GM19438 (cell line): ENCODE results near the gene PCDHA1.

ENCODE experiments used
- ATAC-seq: cut with Tn5 transposase; IDR thresholded peaks from one replicate; pipeline ENCODE4 v1.9.1; 2021; ENCODE audit warnings: low read depth; ENCODE audit not compliant: unreplicated experiment

Gene PCDHA1

DNA sequence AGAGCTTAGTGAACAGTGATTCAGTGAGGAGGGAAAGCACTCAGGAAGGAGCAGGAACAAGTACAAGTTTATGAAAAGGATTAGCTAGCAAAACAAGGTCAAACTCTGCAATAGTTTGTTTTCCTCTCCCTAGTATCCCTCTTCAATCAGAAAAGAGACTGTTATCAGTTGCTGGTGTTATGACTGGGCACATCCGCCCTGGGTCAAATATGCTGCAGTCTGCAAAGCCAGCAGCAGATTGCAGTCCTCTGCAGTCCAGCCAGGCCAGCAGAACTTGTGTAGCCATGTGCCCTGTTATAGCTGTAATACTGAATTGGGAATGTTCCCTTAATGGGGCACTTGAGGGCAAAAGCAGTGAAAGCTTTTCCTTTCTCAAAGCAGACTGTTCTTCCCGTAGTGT is 192.3 kb downstream of the PCDHA1 start:
- no peak for ATAC-seq

DNA sequence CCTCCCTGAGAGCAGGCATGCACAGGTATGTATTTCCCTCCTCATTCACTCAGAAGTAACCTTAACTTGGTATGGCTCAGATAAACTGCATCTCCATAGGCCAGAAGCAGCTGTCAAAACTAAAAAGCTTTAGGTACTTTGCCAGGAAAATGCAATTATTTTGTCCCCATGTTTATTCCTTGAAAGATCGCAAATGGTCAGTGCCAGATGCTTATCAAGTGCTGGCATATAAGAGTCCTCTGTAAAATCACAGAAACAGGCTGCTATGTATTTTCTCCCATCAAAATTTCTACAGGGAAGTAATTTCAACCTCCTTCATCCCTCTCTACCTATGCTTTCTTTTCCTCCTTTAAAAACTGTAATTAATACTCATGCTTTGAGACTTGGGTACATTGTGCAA is 193.0 kb downstream of the PCDHA1 start:
- ATAC-seq = no peak

DNA sequence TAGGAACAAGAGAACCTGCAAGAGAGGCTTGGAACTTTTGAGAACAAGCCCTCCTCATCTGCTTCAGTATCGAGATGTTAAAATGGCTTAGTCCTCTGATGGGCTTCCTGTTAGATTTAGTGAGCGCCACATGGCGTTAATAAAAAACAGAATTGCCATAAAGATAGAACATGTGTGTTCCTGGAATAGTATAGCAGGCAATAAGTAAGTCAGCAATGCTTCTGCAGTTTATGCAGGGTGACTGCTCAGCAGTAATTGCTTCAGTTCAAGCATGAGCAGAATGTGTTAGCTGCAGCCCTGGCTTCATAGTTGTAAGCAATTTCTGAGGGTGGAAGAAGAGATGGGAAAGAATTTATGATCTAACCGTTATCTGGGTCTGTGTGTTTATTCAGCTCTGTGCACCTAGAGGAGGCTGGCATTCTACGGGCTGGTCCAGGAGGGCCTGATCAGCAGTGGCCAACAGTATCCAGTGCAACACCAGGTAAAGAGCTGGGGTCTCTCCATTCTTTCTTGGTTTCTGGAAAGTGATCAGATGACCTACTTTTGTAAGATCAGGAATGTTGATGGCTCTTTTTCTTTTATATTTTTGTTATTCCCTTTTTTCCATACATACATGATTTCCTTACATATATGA is 196.3 kb downstream of the PCDHA1 start:
- no peak for ATAC-seq

DNA sequence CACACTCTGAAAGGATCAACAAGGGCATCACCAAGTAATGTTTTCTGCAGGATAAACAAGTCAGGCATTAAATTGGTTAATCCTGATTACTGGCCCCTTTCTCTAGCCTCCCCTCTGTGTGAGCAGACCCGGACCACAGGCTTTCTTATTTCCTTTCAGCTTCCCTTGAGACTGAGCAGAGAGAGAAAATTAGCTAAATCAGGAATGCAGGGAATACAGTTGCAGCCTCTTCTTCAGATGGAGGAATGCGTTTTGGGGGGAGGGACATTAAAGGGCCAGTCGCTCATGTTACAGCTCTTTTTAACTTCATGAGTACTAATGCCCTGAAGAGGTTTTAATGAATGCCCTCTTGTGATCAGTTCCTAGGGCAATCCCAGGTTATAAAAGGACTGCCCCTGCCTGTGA is 200.2 kb downstream of the PCDHA1 start:
- ATAC-seq = no peak

DNA sequence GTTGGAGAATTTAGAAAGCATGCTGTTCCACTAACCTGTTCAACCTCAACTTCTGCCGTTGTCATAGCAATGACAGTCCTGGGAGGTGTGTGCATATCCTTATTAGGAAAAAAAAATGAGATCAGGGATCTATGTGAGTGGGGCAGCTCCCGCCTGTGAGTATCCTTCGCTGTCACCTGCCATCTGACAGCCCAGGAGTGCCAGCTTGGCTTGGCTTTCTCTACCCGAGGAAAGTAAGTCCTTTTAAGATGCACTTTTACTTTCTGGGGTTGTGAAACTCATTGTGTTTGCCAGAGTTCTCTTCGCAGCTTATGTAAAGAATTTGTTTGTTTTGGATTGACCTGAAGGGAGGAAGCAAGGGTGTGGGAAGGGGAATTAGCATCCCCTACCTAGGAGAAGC is 202.2 kb downstream of the PCDHA1 start:
- ATAC-seq = no peak

DNA sequence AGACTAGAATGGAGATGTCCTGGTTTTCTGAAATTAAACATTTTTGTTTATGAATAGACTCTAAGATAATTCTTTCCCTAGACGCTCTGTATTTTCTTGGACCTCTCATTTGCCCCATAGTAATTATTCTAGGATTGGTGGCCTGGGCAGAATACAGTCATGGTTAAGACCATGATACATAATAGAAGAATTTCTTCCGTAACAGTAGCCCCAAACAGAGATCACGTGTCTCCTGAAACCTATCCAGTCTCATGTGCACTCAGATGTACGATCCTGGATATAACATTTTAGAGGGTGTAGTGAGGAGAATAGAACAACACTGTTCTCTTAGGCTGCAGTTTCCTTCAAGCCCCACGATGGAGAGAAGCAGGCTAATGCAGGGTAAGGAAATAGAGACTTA is 202.7 kb downstream of the PCDHA1 start:
- ATAC-seq = no peak

DNA sequence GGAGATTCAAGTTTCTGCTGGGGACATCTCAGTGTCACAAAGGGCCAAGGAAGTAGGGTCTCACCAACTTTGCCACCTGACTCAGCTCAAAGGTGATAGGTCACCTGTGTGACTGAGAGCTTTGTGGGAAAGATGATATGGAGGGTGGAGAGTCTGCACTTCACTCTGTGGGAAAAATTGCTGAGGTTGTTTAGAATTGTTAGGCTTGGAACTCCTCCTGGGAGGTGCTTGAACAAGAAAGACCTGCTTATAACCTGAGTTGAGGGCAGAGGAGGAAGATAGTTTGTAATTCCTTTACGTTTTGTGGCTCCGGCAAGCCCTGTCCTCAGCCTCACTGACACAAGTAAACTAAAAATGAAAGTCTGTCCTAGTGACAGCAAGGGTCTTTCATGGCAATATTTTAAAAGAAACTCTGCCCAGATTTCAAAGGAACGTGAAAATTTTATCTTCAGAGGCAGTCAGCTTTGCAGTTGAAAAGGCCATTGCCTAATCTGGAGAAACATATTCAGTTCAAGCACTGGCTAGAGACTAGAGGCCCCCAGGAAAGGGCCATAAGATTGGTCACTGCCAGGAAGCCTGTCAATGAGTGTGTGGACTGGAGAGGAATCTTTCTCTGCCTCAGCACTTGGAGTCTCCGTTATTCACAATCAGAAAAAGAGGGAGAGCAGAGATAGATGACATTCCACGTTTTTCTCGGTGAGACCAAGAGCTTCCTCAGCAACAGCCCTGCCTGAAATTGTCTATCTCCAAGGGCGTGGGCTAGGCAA is 203.5 kb downstream of the PCDHA1 start:
- ATAC-seq = no peak

DNA sequence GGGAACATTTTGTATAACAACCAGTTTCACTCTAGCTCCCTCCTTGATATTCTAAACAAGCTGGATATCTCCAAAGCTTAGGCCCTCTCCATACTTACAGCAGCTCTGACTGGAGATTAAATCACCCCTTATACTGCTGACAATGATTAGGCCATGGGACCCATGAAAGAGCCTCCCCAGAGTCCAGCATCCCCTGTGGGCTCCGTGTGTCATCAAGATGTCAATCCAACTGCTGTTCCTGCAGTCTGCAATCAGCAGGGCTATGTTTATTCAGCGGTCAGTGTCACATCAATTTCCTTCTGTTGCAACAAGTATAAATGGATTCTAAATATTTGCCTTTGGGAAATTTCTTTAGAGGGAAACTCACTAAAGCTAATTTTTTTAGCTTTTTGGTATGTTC is 206.9 kb downstream of the PCDHA1 start:
- ATAC-seq = no peak

DNA sequence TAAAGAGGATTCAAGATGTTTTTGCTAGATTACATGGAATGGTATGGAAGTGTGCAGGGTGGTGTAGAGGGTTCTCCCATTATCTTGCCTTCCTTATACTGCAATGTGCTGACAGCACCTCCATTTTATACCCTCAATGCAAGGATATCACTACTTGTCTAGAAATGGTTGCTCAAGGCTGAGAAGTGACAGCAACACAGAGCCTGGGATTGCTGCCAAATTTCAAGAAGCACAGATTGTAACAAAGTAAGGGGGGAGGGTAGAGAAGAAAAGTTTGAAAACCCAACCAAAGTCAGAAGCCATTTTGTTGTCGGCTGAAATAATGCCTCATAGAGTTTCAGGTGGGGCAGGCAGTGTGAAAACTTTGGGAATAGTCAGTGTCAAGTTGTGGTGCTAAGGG is 210.1 kb downstream of the PCDHA1 start:
- no peak for ATAC-seq

DNA sequence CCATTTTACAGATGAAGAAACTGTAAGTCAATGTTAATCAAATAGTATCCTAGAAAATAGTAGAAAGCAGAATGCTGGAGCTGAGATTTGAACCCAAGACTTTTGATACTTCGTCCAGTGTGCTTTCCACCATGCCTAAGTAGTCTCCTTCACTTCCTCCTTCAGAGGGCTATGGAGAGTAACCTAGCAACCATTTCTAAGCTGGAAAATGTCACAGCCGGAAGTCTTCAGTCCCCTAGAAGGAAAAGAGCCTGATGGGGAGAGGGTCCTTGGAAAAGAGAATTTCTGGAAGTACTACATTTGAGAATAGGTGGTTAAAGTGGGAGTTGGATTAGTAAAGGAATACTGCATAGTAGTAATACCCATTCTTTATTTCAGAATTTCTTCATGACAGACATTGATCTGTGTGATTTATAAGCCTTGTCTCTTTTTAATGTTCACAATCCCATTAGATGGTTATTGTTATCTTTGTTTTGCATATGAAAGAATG is 213.0 kb downstream of the PCDHA1 start:
- no peak for ATAC-seq

DNA sequence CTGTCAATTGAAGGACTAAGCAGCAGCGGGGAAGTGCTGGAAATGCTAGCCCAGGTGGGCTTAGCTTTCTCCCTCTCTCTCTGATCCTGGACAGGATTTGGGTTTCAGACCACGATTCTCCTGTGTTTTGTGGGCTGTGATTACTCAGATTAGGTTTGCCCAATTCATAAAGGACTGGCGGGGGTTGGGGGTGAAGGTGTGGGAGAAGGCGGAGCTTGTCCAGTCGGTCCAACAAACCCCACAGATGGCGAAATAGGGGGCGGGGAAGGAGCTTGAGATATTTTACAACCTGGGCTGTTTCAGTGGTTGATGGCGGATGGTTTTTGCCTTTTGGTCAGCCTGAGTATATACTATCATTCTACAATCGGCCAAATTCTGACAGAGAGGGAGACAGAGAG is 215.5 kb downstream of the PCDHA1 start:
- no peak for ATAC-seq

DNA sequence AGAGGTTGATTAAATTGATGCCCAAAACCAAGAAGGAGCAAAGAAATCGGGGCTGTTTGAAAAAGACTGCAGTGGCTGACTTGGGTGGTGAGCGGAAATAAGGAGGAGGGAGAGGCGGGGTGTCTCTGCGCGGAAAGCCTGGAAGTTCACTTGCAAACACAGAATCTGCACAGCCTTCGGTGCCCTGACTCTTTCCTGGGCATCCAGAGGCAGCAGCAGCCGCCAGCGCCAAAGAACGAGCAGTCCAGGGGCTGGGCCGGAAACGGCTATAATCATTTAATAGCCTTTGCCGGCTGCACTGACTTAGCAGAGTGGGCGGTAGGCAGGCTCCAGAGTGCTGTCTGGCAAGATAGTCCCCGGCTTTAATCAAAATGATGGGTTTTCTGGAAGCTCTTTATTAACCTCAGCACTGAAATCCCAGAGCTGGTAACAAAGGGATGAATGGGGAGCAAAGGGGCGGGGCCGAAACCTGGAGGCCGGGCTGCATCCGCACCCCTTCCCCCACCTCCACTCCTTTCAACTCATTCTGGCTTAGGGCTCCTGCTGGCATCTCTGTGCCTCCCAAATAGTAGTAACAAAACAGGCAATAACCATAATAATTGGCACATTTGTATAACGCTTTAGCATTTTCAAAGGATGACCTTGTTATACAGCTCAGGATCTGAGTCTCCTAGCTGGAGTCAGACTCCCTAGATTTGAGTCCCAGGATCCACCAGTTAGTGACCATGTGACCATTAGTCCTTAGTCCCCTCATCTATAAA is 216.1 kb downstream of the PCDHA1 start:
- ATAC-seq = no peak

DNA sequence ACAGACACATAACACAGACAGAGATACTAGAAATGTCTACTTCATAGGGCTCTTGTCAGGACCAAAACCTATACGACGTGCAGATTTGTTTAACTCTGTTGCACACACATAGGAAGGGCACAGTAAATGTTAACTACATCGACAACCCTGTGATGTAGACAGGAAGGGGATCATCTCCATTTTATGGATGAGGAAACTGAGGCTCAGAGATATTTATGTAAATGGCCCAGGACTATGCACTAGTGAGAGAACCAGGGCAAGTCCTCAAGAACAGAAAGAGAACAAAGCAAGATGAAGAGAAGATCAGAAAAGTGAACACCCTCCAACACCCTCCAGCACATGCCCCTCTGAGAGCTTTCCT is 216.6 kb downstream of the PCDHA1 start:
- ATAC-seq = no peak

DNA sequence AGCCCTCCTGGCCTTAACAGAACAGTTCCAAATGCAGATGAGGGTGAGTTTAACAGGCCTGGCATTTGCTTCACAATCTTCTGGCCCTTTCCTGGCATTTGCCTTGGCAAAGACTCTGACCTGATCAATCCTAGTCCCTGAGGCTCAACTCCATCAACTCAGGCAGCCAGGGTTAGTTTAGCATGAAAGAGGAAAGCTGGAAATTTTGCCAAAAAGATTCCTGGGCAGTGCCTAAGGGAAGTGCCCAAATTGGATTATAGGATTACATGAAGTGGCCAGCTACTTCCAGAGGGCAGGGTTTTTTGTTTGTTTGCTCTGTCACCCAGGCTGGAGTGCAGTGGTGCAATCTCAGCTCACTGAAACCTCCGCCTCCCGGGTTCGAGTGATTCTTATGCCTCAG is 217.1 kb downstream of the PCDHA1 start:
- no peak for ATAC-seq

DNA sequence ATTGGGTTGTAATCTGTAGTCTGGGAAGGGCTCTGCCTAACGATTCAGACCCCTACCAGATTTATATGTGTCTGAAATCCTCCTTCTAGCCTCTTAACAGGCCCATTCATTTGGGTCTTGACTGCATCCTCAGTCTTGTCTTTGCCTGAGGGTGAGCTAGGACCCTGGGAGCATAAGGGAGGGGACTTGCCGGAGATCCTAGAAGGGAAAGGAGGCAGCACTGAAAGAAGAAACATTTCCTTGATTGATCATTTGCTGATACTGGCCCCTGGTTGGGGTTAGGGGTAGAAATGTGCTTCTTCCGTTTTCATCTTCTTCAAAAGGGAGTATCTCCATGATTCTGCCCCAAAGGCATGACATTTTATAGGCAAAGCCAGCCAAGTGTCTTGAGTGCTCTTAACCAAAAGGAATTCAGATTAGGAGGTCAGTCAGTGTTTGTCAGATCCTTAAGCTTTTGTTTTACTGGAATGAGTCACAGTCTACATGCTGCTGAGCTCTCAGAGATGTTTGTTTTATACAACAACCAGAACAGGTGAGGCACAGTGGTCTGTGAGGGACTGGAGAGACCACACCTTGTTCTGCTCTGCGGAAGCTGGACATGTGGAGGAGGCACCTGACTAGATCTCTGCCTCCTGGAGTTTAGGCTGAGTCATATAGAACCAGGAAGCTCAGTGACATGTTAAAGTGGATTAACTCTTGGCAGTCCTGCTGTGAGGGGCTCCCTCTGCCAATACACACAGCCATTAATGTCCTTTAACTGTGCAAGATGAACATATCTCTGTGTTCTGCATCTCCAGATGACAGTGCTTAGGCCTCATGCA is 218.1 kb downstream of the PCDHA1 start:
- no peak for ATAC-seq

DNA sequence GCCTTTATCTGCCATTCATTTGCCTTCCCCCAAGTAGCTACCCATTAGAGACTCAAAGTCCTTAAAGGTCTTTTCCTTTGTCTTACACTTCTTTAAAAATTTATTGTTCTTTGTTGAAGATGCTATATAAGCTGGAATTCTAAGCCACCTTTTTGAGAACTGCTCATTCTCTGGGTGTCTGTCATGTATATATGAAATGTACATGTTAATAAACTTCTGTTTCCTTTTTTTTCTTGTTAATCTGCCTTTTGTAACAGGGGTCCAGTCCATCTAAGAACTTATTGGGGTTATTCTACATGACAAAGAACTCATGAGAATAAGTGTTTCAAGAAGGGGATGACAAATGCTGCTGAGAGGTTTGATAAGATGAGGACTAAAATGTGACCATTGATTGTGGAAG is 221.9 kb downstream of the PCDHA1 start:
- no peak for ATAC-seq

DNA sequence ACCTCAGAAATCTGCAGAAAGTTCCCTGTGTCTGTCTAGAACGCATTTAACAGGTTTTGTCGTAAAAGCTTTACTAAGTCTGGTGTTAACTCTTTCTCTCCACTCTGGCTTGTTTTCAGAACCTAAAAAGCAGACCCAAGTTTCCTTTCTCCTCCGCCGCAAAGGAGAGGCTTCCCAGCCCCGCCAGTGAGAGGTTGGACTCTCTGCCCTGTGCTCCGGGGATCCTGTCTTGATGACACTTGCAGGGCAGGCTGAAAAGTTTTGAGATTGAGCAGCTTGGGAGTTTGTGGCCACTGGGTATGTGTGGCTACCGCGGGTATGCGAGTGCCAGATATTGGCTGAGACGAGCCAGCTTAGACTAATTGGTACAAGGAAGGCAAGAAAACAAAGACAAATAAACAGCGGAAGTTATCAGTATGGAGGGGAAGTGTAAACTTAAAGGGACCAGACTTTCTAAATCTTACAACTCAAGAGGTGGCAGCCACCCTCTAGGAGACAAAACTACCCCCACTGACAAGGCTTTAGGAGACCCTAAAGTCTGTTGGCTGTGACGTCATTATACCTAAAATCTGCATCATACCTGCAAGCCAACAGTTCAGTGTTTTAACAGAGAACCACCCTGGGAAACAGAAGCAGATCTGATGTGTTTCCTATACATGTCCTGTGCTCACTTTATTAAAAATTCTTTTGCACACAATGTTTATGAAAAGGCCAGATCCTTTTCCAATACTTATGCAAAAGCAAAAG is 224.3 kb downstream of the PCDHA1 start:
- ATAC-seq = no peak

DNA sequence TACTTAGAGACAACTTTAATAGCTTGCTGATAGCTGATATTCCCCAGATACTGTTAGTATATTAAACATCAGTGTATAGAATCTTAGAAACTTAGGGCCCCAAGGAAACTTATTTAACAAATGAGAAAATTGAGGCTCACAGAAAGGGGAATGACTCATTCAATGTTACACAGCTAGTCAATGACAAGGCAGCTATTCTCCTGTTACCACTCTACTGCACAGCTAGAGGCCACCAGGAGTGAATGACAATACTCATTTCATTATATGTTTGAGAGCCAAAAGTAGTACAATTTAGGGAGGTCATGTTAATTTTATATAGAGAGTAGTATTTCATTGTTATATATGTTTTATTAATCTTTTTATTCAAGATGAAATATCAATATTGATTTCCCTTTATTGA is 232.0 kb downstream of the PCDHA1 start:
- no peak for ATAC-seq

DNA sequence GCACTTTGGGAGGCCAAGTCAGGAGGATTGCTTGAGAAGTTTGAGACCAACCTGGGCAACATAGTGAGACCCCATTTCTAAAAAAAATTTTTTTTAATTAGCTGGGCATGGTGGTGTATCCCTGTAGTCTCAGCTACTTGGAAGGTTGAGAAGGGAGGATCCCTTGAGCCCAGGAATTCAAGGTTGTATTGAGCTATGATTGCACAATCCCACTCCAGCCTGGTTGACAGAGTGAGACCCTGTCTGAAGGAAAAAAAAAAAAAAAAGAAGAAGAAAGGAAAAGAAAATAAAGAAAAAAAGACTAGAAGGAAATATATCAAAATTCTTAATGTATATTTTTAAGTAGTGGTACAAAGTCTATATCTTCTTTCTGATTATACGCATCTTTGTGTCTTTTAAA is 236.4 kb downstream of the PCDHA1 start:
- no peak for ATAC-seq

DNA sequence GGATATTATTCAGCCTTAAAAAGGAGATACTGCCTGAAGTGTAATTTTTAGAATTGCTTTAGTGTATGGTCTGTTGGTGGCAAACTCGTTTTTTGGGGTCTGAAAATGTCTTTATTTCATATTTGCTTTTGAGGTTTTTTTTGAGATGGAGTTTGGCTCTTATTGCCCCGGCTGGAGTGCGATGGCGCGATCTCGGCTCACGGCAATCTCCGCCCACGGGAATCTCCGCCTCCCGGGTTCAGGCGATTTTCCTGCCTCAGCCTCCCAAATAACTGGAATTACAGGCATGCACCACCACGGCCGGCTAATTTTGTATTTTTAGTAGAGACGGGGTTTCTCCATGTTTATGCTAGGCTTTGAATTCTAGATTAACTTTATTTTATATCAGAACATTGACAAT is 245.1 kb downstream of the PCDHA1 start:
- no peak for ATAC-seq
